Measurements from ENCODE around the gene REXO1. TPM values are rescaled to one million over a fixed set of nuclear protein-coding genes. Genes with fewer than 3 reads are reported as not detected.

The REXO1 gene
- total and polyA plus RNA-seq, 2 of the 13 experiments (the other 11 are each of a cell fraction or from before 2014, with no cell fraction given): 5.0 to 11.2 TPM

GRCh38 chr19:1840541-1841115 lies 7.7 kb downstream of the REXO1 start:
- H3K4me3 ChIP-seq (replicated peaks in 1 of 3; ENCODE audit: insufficient read depth in 1 of 3, low read depth in 2 of 3, low read length in 3 of 3): peak overlapping the region; percentile 49 to 72 (median 70)
- ChIA-PET CTCF (ENCODE audit: low intra/inter-chr PET ratio, low total read pairs) (no interaction called here), POLR2A (interaction anchor here (0.8 to 1.4 kb wide), 6 partner anchors 17 to 35 kb away, joined by 3 to 6 read pairs (median 4); no protein-coding TSS in a partner anchor)
- FAIRE-seq (peak; percentile 46), DNase-seq (ENCODE audit: low spot score) (peak; percentile 53), ATAC-seq (peak; percentile 64)
- WGBS (ENCODE audit: low lambda C conversion rate): 8% methylated on average over 18 of the region's 22 CpGs
- H3K9ac ChIP-seq (ENCODE audit: insufficient read depth, low read depth, low read length): peak overlapping the region; percentile 64
- H3K79me2 ChIP-seq (ENCODE audit: insufficient read depth, low read length): peaks cover 65% of the 10 kb centered on the region
- no peaks in the 10 kb centered on the region for H3K27me3 ChIP-seq (ENCODE audit: control insufficient read depth in 1 of 2, insufficient read depth in 2 of 2, low read length in 2 of 2)
- no peak overlapping the region for H2AFZ ChIP-seq (ENCODE audit: low read length)
- intact Hi-C loops (cut with micrococcal nuclease; ENCODE audit: unreplicated experiment): no loop called here
- H3K4me2 ChIP-seq (ENCODE audit: low read depth, low read length): peak overlapping the region; percentile 83
- no TSS peak for BruUV-seq (replicated peaks)
- H3K36me3 ChIP-seq (replicated peaks in 1 of 2; ENCODE audit: control insufficient read depth in 1 of 2, insufficient read depth in 2 of 2, low read length in 2 of 2): peaks cover 0 to 22% of the 10 kb centered on the region in 2 experiments; a peak in 1 of 5 replicates
- H4K20me1 ChIP-seq (ENCODE audit: insufficient read depth, low read length): peaks cover 26% of the 10 kb centered on the region; the same call in 1 of the 2 replicates
- no peaks in the 10 kb centered on the region for H3K9me3 ChIP-seq (ENCODE audit: low read length)
- in situ Hi-C loops (cut with HindIII; ENCODE audit: extremely low pct_ligation_motif_present, low pct_unique_long_range_greater_than_20kb): no loop called here
- H3K4me1 ChIP-seq (ENCODE audit: insufficient read depth, low read length): peaks cover 55% of the 10 kb centered on the region
- peak overlapping the region; percentile 74 for H3K27ac ChIP-seq (ENCODE audit: extremely low read length, insufficient read depth, low read length)
- TF ChIP-seq GMEB2 (CRISPR knock-in tag; IDR thresholded peaks at IDR 0.05; ENCODE audit: low read depth) (no peak), SIN3A (IDR thresholded peaks at IDR 0.05; ENCODE audit: borderline replicate concordance, low read depth, low read length) (no peak), ZFY (CRISPR knock-in tag; IDR thresholded peaks at IDR 0.05) (no peak), PHF20 (CRISPR knock-in tag; IDR thresholded peaks at IDR 0.05) (no peak; the same call in 1 of the 2 replicates), PBX3 (CRISPR knock-in tag; IDR thresholded peaks at IDR 0.05; ENCODE audit: borderline replicate concordance) (no peak), ZNF281 (CRISPR knock-in tag; IDR thresholded peaks at IDR 0.05; ENCODE audit: borderline replicate concordance) (no peak), ZNF781 (CRISPR knock-in tag; IDR thresholded peaks at IDR 0.05; ENCODE audit: borderline replicate concordance, not compliant biosample characterization) (no peak), ZBTB21 (CRISPR knock-in tag; IDR thresholded peaks at IDR 0.05) (no peak), ZKSCAN5 (CRISPR knock-in tag; IDR thresholded peaks at IDR 0.05) (no peak), ZHX1 (CRISPR knock-in tag; IDR thresholded peaks at IDR 0.05; ENCODE audit: low read depth) (no peak), RXRA (CRISPR knock-in tag; IDR thresholded peaks at IDR 0.05) (no peak), THYN1 (CRISPR knock-in tag; IDR thresholded peaks at IDR 0.05; ENCODE audit: borderline replicate concordance, low read depth) (no peak), THAP11 (CRISPR knock-in tag; IDR thresholded peaks at IDR 0.05) (no peak), GLMP (CRISPR knock-in tag; IDR thresholded peaks at IDR 0.05; ENCODE audit: borderline replicate concordance) (no peak)

Data from HepG2 (cell line).